ENCODE data around the gene NTM.

NTM gene

DNA sequence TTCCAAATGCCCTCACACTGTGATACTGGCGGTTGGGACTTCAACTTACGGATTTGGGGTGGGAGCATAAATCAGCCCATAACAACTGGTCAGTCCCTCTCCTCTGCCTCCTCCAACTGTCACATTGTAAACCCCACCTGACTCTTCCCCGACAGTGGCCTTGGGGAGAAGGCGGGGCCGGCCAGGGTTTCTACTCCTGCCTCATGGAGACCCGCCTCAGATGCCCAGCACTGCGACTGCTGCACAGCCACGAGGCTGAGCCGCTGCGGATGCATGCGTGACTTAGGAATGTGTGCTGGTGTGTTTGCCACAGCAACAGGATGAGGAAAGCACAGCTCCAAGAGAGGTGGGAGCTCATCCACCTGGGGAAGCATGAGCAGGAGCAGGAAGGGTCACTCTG is 914.2 kb downstream of the NTM start:
- TF ChIP-seq CTCF (IDR thresholded peaks at IDR 0.05; ENCODE audit: low read depth, low read length), result no peak
- no peaks in the 10 kb centered on the region for H3K9me3 ChIP-seq (ENCODE audit: severe bottlenecking)
- DNase-seq, result no peak
- no peaks in the 10 kb centered on the region for H3K27me3 ChIP-seq (ENCODE audit: insufficient read depth, low read depth, severe bottlenecking)
- no peak overlapping the region for H3K4me3 ChIP-seq (ENCODE audit: low read depth, low read length)
- H3K27ac ChIP-seq, result no peak overlapping the region
- H3K36me3 ChIP-seq, result no peaks in the 10 kb centered on the region

GRCh38 chr11:132285631-132286030 is 915.2 kb downstream of the NTM start:
- H3K9me3 ChIP-seq (ENCODE audit: severe bottlenecking), result no peaks in the 10 kb centered on the region
- TF ChIP-seq CTCF (IDR thresholded peaks at IDR 0.05; ENCODE audit: low read depth, low read length), result no peak
- no peak for DNase-seq
- H3K27ac ChIP-seq, result no peak overlapping the region
- H3K4me3 ChIP-seq (ENCODE audit: low read depth, low read length), result no peak overlapping the region
- H3K27me3 ChIP-seq (ENCODE audit: insufficient read depth, low read depth, severe bottlenecking), result no peaks in the 10 kb centered on the region
- H3K36me3 ChIP-seq, result no peaks in the 10 kb centered on the region

GRCh38 chr11:132286106-132286505 is 915.7 kb downstream of the NTM start:
- Histone ChIP-seq H3K4me3 (ENCODE audit: low read depth, low read length) (no peak overlapping the region), H3K27me3 (ENCODE audit: insufficient read depth, low read depth, severe bottlenecking) (no peaks in the 10 kb centered on the region), H3K27ac (no peak overlapping the region), H3K36me3 (no peaks in the 10 kb centered on the region), H3K9me3 (ENCODE audit: severe bottlenecking) (no peaks in the 10 kb centered on the region)
- DNase-seq, result no peak
- TF ChIP-seq CTCF (IDR thresholded peaks at IDR 0.05; ENCODE audit: low read depth, low read length), result no peak

DNA sequence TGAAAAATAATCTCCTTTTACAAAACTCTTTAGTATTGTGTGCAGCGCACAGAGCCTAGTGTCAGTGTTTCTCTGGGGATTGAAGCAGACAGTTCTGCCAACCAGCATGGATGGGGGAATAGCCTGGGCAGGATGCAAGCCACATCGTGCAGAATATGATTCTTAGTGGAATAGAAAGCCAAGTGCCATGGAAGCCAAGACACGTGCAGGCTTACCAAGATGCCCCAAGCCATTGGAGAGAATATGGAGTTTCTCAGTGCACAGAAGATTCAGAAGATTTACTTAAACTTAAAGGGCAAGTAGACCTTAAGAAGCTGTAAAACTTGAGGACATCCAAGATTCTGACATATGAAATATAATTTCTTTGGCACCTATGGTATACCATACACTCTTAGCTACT is 917.6 kb downstream of the NTM start:
- Histone ChIP-seq H3K27ac (no peak overlapping the region), H3K4me3 (ENCODE audit: low read depth, low read length) (no peak overlapping the region)
- TF ChIP-seq CTCF (IDR thresholded peaks at IDR 0.05; ENCODE audit: low read depth, low read length), result no peak

DNA sequence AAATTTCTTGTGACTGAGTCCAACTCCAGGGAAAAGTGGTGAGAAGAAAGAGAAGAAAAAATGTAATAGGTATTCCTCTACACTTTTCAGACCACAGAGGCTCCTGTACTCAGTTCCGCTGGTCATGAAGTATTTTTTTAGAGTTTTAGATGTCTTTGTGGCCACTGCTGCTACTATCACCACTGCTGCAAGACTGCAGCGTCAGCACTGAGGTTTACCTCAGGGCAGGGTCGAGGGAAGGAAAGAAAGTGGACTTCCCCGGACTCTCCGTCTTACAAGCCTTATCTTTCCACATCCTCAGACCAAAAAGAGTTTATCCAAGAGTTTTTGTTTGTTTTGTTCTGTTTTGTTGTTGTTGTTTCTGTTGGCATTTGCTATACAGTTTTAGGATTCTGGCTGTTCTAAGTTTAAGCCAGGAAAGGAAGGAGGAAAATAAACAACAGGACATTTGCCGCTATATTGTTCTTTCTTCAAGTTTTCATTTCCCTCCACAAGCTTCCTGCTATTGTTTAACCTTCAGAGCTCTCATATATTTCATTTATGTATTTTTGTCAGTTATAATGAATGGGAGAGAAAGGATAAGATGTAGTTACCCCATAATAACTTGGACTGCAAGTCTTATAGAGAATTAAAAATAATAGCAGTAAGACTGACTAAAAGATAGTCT is 919.3 kb downstream of the NTM start:
- no peak for DNase-seq
- no peaks in the 10 kb centered on the region for H3K9me3 ChIP-seq (ENCODE audit: severe bottlenecking)
- H3K36me3 ChIP-seq, result no peaks in the 10 kb centered on the region
- no peak for TF ChIP-seq CTCF (IDR thresholded peaks at IDR 0.05; ENCODE audit: low read depth, low read length)
- no peak overlapping the region for H3K27ac ChIP-seq
- no peaks in the 10 kb centered on the region for H3K27me3 ChIP-seq (ENCODE audit: insufficient read depth, low read depth, severe bottlenecking)
- no peak overlapping the region for H3K4me3 ChIP-seq (ENCODE audit: low read depth, low read length)

More for the DNA sequence above, 917.6 kb downstream of the NTM start:
- no peak for DNase-seq
- H3K9me3 ChIP-seq (ENCODE audit: severe bottlenecking), result no peaks in the 10 kb centered on the region
- no peaks in the 10 kb centered on the region for H3K27me3 ChIP-seq (ENCODE audit: insufficient read depth, low read depth, severe bottlenecking)
- H3K36me3 ChIP-seq, result no peaks in the 10 kb centered on the region

- TF ChIP-seq CTCF (IDR thresholded peaks at IDR 0.05; ENCODE audit: low read depth, low read length), result no peak
- Histone ChIP-seq H3K9me3 (ENCODE audit: severe bottlenecking) (no peaks in the 10 kb centered on the region), H3K4me3 (ENCODE audit: low read depth, low read length) (no peak overlapping the region), H3K27ac (no peak overlapping the region), H3K36me3 (no peaks in the 10 kb centered on the region), H3K27me3 (ENCODE audit: insufficient read depth, low read depth, severe bottlenecking) (no peaks in the 10 kb centered on the region)
- no peak for DNase-seq
Measured at GRCh38 chr11:132293586-132293985, 923.2 kb downstream of the NTM start.

All from WERI-Rb-1 (cell line).